HL-60/S4 treated with phorbol 12-myristate 13-acetate at 8.2 ng/mL for 4 days and 3 days (cell line): Measurements from ENCODE around the gene LCE7A.

Experiments used
- in situ Hi-C: fragments of 300-500 bp; cut with MboI; formaldehyde crosslinking; loops from 2 replicates; pipeline ENCODE4 v1.15.0; 2022; ENCODE audit warnings: low sequenced_read_pairs

The LCE7A gene

GRCh38 chr1:152879559-152880198, 19.9 kb downstream of the LCE7A start:
- in situ Hi-C loops = no loop called here

- in situ Hi-C loops = no loop called here
Observed at GRCh38 chr1:152880316-152880715, 20.5 kb downstream of the LCE7A start.

GRCh38 chr1:152880907-152881306, 21.1 kb downstream of the LCE7A start:
- in situ Hi-C loops = no loop called here

- in situ Hi-C loops = no loop called here
Observed at GRCh38 chr1:152884085-152884484, 24.3 kb downstream of the LCE7A start.

- in situ Hi-C loops = no loop called here
Observed at GRCh38 chr1:152884506-152884905, 24.7 kb downstream of the LCE7A start.

GRCh38 chr1:152884966-152885624, 25.3 kb downstream of the LCE7A start:
- in situ Hi-C loops = no loop called here

- in situ Hi-C loops = no loop called here
Observed at GRCh38 chr1:152886085-152886484, 26.3 kb downstream of the LCE7A start.

- in situ Hi-C loops = no loop called here
Observed at GRCh38 chr1:152886758-152887409, 27.1 kb downstream of the LCE7A start.

GRCh38 chr1:152888126-152888525, 28.3 kb downstream of the LCE7A start:
- in situ Hi-C loops = no loop called here

- in situ Hi-C loops = no loop called here
Observed at GRCh38 chr1:152899027-152899426, 39.2 kb downstream of the LCE7A start.

GRCh38 chr1:152899883-152900282, 40.1 kb downstream of the LCE7A start:
- in situ Hi-C loops = no loop called here

GRCh38 chr1:152901631-152902030, 41.8 kb downstream of the LCE7A start:
- in situ Hi-C loops = no loop called here

- in situ Hi-C loops = no loop called here
Observed at GRCh38 chr1:152902636-152903035, 42.8 kb downstream of the LCE7A start.

GRCh38 chr1:152904688-152905440, 45.1 kb downstream of the LCE7A start:
- in situ Hi-C loops = no loop called here

GRCh38 chr1:152906023-152906565, 46.3 kb downstream of the LCE7A start:
- in situ Hi-C loops = no loop called here

GRCh38 chr1:152907686-152908601, 48.1 kb downstream of the LCE7A start, which contains the start of gene IVL:
IVL (plus strand) TSS chr1:152908546; CDS start chr1:152909798, 1,252 bp downstream.
- in situ Hi-C loops = no loop called here

GRCh38 chr1:152909206-152909605, 49.4 kb downstream of the LCE7A start:
- in situ Hi-C loops = no loop called here
